Measurements from ENCODE around the gene RNF40.

Gene RNF40

DNA sequence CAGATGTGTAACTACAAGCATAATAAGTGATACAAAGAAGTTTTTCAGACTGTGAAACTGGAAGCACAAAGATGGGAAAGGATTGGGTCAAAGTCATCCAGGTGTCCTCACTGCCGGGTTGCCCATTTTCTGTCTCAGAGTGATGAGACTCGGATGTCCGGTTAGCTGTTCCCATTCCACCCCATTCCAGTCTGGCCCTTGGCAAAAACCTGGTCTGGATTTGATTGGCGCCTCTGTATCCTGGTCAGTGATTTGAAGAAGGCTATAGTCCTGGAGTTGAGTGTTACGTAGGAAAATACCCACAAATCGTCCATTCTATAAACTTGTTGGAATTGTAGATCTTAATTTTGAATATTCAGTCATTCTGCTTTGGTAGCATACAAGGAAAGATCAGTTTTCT is 33.8 kb upstream of the RNF40 start:
- Mint-ChIP-seq H3K36me3 (ENCODE audit: low read depth) (peaks cover 79% of the 10 kb centered on the region), H3K4me3 (no peak overlapping the region), H3K27me3 (ENCODE audit: low read depth, poor library complexity) (peaks cover 13% of the 10 kb centered on the region), H3K27ac (no peak overlapping the region), H3K4me1 (no peaks in the 10 kb centered on the region), H3K9me3 (no peaks in the 10 kb centered on the region)
- DNase-seq: no peak
- TF ChIP-seq CTCF (IDR thresholded peaks at IDR 0.05): no peak

DNA sequence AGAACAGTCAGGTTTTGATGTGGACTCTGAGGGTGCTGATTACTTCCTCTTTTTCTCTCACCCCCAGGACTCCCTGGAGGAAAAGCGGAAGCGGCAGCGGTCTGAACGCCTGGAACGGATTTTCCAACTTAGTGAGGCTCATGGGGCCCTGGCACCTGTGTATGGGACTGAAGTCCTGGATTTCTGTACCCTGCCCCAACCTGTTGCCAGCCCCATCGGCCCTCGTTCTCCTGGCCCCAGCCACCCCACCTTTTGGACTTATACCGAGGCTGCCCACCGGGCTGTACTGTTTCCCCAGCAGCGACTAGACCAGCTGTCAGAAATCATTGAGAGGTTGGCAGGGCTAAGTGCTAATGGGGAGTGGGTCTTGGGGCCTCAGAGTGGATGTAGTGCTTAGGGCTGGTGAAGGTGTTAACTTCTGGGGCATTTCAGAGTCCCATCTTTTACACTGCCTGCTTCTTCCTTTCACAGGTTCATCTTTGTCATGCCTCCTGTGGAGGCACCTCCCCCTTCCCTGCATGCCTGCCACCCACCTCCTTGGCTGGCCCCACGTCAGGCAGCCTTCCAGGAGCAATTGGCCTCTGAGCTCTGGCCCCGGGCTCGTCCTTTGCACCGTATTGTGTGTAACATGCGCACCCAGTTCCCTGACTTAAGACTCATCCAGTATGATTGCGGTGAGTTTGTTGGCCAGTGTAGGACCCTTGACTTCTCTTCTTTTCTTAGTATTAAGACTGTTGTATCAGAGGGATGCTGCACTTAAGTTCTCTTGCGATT is 33.0 kb upstream of the RNF40 start:
- TF ChIP-seq CTCF (IDR thresholded peaks at IDR 0.05): no peak
- no peaks in the 10 kb centered on the region for H3K4me1 Mint-ChIP-seq
- no peaks in the 10 kb centered on the region for H3K9me3 Mint-ChIP-seq
- H3K27me3 Mint-ChIP-seq (ENCODE audit: low read depth, poor library complexity): peaks cover 7% of the 10 kb centered on the region
- no peak overlapping the region for H3K27ac Mint-ChIP-seq
- DNase-seq: no peak
- H3K36me3 Mint-ChIP-seq (ENCODE audit: low read depth): peaks cover 78% of the 10 kb centered on the region
- no peak overlapping the region for H3K4me3 Mint-ChIP-seq

DNA sequence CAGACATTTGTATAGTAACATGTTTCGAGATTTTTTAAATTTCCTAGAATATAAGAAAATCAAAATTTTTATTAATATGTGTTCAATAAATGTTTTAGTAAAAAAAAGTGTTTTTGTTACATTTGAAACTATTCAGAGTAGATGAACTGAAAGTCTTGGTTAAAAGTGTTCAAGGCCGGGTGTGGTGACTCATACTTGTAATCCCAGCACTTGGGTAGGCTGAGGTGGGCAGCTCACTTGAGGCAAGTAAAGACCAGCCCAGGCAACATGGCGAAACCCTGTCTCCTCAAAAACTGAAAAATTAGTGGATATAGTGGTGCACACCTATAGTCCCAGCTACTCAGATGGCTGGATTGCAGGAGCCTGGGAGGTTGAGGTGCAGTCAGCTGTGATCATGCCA is 30.7 kb upstream of the RNF40 start:
- H3K27ac Mint-ChIP-seq: no peak overlapping the region
- H3K4me1 Mint-ChIP-seq: no peaks in the 10 kb centered on the region
- peaks cover 3% of the 10 kb centered on the region for H3K27me3 Mint-ChIP-seq (ENCODE audit: low read depth, poor library complexity)
- H3K36me3 Mint-ChIP-seq (ENCODE audit: low read depth): peaks cover 71% of the 10 kb centered on the region
- no peak overlapping the region for H3K4me3 Mint-ChIP-seq
- H3K9me3 Mint-ChIP-seq: no peaks in the 10 kb centered on the region
- no peak for TF ChIP-seq CTCF (IDR thresholded peaks at IDR 0.05)
- DNase-seq: no peak

DNA sequence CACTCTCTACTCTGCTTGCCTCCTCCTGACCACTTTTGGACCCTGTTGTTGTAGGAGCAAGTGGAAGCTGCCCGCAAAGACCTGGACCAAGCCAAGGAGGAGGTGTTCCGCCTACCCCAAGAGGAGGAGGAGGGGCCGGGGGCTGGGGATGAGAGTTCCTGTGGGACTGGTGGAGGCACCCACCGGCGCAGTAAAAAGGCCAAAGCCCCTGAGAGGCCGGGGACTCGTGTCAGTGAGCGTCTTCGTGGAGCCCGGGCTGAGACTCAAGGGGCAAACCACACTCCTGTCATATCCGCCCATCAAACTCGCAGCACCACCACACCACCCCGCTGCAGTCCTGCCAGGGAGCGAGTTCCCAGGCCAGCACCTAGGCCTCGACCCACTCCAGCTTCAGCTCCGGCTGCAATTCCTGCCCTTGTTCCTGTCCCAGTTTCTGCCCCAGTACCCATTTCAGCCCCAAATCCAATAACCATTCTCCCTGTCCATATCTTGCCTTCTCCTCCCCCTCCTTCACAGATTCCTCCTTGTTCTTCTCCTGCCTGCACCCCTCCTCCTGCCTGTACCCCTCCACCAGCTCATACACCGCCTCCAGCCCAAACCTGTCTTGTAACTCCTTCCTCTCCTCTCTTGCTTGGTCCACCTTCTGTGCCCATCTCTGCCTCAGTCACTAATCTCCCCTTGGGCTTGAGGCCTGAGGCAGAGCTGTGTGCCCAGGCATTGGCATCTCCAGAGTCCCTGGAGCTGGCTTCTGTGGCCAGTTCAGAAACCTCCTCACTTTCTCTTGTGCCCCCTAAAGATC is 24.9 kb upstream of the RNF40 start:
- no peaks in the 10 kb centered on the region for H3K27me3 Mint-ChIP-seq (ENCODE audit: low read depth, poor library complexity)
- H3K9me3 Mint-ChIP-seq: no peaks in the 10 kb centered on the region
- no peak overlapping the region for H3K4me3 Mint-ChIP-seq
- H3K4me1 Mint-ChIP-seq: peaks cover 7% of the 10 kb centered on the region
- H3K27ac Mint-ChIP-seq: peak overlapping the region; percentile 64
- no peak for TF ChIP-seq CTCF (IDR thresholded peaks at IDR 0.05)
- H3K36me3 Mint-ChIP-seq (ENCODE audit: low read depth): peaks cover 73% of the 10 kb centered on the region
- DNase-seq: no peak

DNA sequence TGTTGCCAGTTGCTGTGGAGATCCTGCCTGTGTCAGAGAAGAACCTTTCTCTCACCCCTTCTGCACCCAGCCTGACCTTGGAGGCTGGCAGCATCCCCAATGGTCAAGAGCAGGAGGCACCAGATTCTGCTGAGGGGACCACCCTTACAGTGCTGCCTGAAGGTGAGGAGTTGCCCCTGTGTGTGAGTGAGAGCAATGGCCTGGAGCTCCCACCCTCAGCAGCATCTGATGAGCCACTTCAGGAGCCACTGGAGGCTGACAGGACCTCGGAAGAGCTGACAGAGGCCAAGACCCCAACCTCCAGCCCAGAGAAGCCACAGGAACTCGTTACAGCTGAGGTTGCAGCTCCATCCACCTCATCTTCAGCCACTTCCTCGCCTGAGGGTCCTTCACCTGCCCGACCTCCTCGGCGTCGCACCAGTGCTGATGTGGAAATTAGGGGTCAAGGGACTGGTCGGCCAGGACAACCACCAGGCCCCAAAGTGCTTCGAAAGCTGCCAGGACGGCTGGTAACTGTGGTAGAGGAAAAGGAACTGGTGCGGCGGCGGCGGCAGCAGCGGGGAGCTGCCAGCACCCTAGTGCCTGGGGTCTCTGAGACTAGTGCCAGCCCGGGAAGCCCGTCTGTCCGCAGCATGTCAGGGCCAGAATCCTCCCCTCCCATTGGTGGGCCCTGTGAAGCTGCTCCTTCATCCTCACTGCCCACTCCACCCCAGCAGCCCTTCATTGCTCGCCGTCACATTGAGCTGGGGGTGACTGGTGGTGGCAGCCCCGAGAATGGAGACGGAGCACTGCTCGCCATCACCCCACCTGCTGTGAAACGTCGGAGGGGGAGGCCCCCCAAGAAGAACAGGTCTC is 24.1 kb upstream of the RNF40 start:
- Mint-ChIP-seq H3K4me1 (peaks cover 7% of the 10 kb centered on the region), H3K4me3 (no peak overlapping the region), H3K27me3 (ENCODE audit: low read depth, poor library complexity) (no peaks in the 10 kb centered on the region), H3K36me3 (ENCODE audit: low read depth) (peaks cover 69% of the 10 kb centered on the region), H3K9me3 (no peaks in the 10 kb centered on the region), H3K27ac (no peak overlapping the region)
- TF ChIP-seq CTCF (IDR thresholded peaks at IDR 0.05): no peak
- DNase-seq: no peak
